ENCODE results near the gene SLC26A9. TPM values are rescaled to one million over a fixed set of nuclear protein-coding genes. Genes with fewer than 3 reads are reported as not detected.
"Not testable (repeated sequence)": the region's sequence is repeated elsewhere in the genome, so short reads cannot be mapped to it uniquely, and the experiment has no call there.

Gene SLC26A9
- total RNA-seq, 6 experiments from 2014 or later, result 0.09 TPM; not detected in 5

DNA sequence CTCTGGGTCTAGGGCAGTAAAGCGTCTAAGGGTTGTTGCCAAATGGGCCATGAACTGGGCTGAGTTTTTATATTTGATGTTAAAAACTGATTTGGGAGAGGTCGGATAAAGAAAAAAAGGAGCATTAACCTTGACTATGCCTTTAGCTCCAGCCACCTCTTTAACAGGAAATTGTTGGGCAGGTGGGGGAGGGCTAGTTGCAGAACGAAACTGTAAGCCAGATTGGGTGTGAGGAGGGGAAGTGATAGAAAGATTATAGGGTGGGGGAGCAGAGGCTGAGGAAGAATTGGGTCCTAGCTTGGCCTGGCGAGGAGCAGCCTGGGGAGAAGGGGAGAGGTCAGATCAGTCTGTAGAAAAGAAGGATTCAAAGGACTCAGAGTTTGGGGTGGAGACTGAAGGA, 54.2 kb downstream of the SLC26A9 start:
- 55% methylated on average over 4 of the region's 4 CpGs for WGBS (ENCODE audit: insufficient coverage, low coverage, low lambda C conversion rate, missing lambda C conversion rate)
- H3K4me1 ChIP-seq; ATAC-seq; DNase-seq; H3K27ac ChIP-seq; intact Hi-C loops (cut with DNase I); H3K9me3 ChIP-seq; H3K27me3 ChIP-seq; H3K4me3 ChIP-seq; H3K36me3 ChIP-seq: not testable (repeated sequence)

DNA sequence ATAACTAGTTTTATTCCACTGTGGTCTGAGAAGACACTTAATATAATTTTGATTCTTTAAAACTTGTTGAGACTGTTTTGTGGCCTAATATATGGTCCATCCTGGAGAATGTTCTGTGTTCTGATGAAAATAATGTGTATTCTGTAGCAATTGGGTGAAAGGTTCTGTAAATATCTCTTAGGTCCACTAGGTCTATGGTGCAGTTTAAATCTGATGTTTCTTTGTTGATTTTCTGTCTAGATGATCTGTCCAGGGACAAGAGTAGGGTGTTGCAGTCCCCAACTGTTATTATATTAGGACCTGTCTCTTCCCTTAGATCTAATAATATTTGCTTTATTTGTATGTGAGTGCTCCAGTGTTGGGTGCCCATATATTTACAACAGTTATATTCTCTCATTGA, 59.5 kb downstream of the SLC26A9 start:
- intact Hi-C loops (cut with DNase I), result no loop called here
- H3K36me3 ChIP-seq, result no peaks in the 10 kb centered on the region
- no peak for DNase-seq
- peak overlapping the region in 1 of 3 donors; percentile 1 for H3K27ac ChIP-seq
- no peaks in the 10 kb centered on the region for H3K27me3 ChIP-seq
- H3K9me3 ChIP-seq, result no peaks in the 10 kb centered on the region
- no peak overlapping the region for H3K4me3 ChIP-seq
- peaks cover 0 to 17% (median 6%) of the 10 kb centered on the region in 4 donors for H3K4me1 ChIP-seq
- ATAC-seq, result peak; percentile 88 to 96 (median 92)
- TF ChIP-seq, protein P1, sequence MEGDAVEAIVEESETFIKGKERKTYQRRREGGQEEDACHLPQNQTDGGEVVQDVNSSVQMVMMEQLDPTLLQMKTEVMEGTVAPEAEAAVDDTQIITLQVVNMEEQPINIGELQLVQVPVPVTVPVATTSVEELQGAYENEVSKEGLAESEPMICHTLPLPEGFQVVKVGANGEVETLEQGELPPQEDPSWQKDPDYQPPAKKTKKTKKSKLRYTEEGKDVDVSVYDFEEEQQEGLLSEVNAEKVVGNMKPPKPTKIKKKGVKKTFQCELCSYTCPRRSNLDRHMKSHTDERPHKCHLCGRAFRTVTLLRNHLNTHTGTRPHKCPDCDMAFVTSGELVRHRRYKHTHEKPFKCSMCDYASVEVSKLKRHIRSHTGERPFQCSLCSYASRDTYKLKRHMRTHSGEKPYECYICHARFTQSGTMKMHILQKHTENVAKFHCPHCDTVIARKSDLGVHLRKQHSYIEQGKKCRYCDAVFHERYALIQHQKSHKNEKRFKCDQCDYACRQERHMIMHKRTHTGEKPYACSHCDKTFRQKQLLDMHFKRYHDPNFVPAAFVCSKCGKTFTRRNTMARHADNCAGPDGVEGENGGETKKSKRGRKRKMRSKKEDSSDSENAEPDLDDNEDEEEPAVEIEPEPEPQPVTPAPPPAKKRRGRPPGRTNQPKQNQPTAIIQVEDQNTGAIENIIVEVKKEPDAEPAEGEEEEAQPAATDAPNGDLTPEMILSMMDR (IDR thresholded peaks at IDR 0.05), result no peak
- no peak for TF ChIP-seq POLR2A (IDR thresholded peaks at IDR 0.05)

DNA sequence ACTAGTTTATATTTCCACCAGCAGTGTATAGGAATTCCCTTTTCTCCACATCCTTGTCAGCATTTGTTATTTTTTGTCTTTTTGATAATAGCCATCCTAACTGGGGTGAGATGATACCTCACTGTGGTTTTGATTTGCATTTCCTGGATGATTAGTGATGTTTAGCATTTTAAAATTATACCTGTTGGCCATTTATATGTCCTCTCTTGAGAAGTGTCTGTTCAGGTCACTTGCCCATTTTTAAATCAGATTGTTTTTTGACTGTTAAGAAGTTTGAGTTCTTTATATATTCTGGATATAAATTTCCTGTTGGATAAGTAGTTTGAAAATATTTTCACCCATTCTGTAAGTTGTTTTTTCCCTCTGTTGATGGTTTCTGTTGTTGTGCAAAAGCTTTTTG, 62.3 kb downstream of the SLC26A9 start:
- Histone ChIP-seq H3K9me3 (no peaks in the 10 kb centered on the region), H3K4me3 (no peak overlapping the region), H3K36me3 (no peaks in the 10 kb centered on the region), H3K4me1 (peaks cover 0 to 12% (median 5%) of the 10 kb centered on the region in 4 donors), H3K27me3 (no peaks in the 10 kb centered on the region), H3K27ac (no peak overlapping the region)
- DNase-seq (no peak), ATAC-seq (no peak)
- no peak for TF ChIP-seq POLR2A (IDR thresholded peaks at IDR 0.05)
- intact Hi-C loops (cut with DNase I), result no loop called here

DNA sequence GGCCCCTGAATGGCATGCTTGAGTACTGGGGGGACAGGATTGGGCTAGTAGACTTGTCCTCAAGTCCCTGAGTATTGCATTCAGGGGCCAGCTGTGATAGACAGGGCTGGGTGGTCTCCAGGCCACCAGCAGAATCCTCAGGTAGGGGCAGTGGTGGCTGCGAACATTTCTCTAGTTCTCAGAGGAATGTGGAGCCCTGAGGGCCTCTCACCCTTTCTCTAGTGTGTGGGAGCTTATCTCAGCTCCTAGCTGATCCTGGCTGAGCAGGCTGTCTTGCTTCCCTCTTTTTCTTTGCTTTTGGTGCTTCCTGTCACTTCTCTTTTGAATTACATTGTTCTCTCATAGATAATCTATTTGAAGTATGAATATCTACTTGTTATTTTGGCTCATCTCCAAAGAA, 63.3 kb downstream of the SLC26A9 start:
- DNase-seq (no peak), ATAC-seq (no peak)
- no CpG with 5 or more reads among the region's 1 CpG for WGBS (ENCODE audit: insufficient coverage, low coverage, low lambda C conversion rate, missing lambda C conversion rate)
- Histone ChIP-seq H3K27me3 (no peaks in the 10 kb centered on the region), H3K27ac (no peak overlapping the region), H3K36me3 (no peaks in the 10 kb centered on the region), H3K4me3 (no peak overlapping the region), H3K4me1 (peaks cover 0 to 12% (median 5%) of the 10 kb centered on the region in 4 donors), H3K9me3 (no peaks in the 10 kb centered on the region)
- TF ChIP-seq, protein P1 (IDR thresholded peaks at IDR 0.05), result no peak
- no peak for TF ChIP-seq POLR2A (IDR thresholded peaks at IDR 0.05)
- intact Hi-C loops (cut with DNase I), result no loop called here

DNA sequence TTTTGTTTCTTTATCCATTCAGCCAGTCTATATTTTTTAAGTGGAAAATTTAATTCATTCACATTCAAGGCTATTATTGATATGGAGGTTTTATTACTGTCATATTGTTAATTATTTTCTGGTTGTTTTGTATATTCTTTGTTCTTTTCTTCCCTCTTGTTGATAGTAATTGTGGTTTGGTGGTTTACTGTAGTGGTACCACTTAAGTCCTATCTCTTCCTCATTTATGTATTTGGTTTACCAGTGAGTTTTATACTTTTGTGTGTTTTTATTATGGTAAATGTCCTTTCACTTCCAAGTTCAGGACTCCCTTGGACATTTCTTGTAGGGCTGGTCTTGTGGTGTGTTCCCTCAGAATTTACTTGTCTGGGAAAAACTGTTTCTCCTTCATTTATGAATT, 65.2 kb downstream of the SLC26A9 start:
- H3K4me1 ChIP-seq, result peaks cover 0 to 2% (median under 1%) of the 10 kb centered on the region in 4 donors
- DNase-seq (no peak), ATAC-seq (no peak)
- H3K27ac ChIP-seq, result no peak overlapping the region
- no peaks in the 10 kb centered on the region for H3K9me3 ChIP-seq
- no peak for TF ChIP-seq POLR2A (IDR thresholded peaks at IDR 0.05)
- H3K36me3 ChIP-seq, result no peaks in the 10 kb centered on the region
- H3K4me3 ChIP-seq, result no peak overlapping the region
- H3K27me3 ChIP-seq, result no peaks in the 10 kb centered on the region
- intact Hi-C loops (cut with DNase I), result no loop called here

DNA sequence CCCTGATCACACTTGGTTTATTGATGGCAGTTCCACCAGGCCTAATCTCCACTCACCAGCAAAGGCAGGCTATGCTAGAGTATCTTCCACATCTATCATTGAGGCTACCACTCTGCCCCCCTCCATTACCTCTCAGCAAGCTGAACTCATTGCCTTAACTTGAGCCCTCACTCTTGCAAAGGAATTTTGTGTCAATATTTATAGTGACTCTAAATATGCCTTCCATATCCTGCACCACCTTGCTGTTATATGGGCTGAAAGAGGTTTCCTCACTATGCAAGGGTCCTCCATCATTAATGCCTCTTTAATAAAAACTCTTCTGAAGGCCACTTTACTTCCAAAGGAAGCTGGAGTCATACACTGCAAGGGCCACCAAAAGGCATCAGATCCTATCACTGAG, 70.1 kb downstream of the SLC26A9 start:
- H3K4me3 ChIP-seq; H3K9me3 ChIP-seq; H3K4me1 ChIP-seq; intact Hi-C loops (cut with DNase I); ATAC-seq; DNase-seq; H3K27me3 ChIP-seq; H3K36me3 ChIP-seq; H3K27ac ChIP-seq: not testable (repeated sequence)

DNA sequence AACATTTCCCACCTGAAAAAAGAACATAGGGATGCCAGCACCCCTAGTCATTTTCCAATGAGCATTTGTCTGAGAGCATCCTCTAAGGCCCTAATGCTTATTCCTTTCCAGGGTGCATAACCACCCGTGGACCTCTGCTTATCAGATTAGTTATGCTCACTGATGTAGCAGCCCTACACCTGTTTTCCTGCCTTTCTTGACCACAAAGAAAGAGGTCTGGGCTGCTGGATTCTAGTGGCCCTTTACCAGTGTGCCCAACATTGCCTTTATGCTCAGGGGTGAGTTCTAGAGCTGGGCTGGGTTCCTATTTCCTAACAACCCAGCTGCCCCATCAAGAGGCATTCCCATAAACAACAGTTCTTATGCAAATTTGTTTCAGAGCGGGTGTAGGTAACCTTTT, 73.0 kb downstream of the SLC26A9 start:
- Histone ChIP-seq H3K36me3 (no peaks in the 10 kb centered on the region), H3K27me3 (no peaks in the 10 kb centered on the region), H3K4me1 (no peaks in the 10 kb centered on the region), H3K27ac (no peak overlapping the region), H3K9me3 (no peaks in the 10 kb centered on the region), H3K4me3 (no peak overlapping the region)
- WGBS (ENCODE audit: insufficient coverage, low coverage, low lambda C conversion rate, missing lambda C conversion rate), result 71% methylated on average over 2 of the region's 2 CpGs
- ATAC-seq, result no peak
- TF ChIP-seq, protein P1 (IDR thresholded peaks at IDR 0.05), result no peak
- TF ChIP-seq POLR2A (IDR thresholded peaks at IDR 0.05), result no peak
- no peak for DNase-seq
- intact Hi-C loops (cut with DNase I), result no loop called here
